H1 (cell line): ENCODE data around the gene FSTL4. TPM values are rescaled to one million over a fixed set of nuclear protein-coding genes. Genes with fewer than 3 reads are reported as not detected.

ENCODE experiments used
- CTCF ChIA-PET: fragments of 300-600 bp; sonication (Branson Sonifier 250); formaldehyde crosslinking; loops from one replicate; lab custom pipeline; 2021; ENCODE audit not compliant: partially characterized antibody; lab: Charles Lee
- POLR2A ChIA-PET: fragments of 300-600 bp; sonication (Branson Sonifier 250); formaldehyde crosslinking; loops from one replicate; lab custom pipeline; 2021; ENCODE audit warnings: inconsistent platforms; ENCODE audit not compliant: partially characterized antibody; lab: Charles Lee
- DNase-seq, 2 experiments: peaks; one replicate each; pipeline versions ENCODE4 v3.0.0 to v3.0.0-alpha.2; 2010 to 2022; ENCODE audit warnings: low spot score in 2 of 2, low read depth in 1 of 2, mixed read lengths in 1 of 2
- FAIRE-seq: peaks from 2 replicates; lab custom pipeline; 2011; peaks lifted over from hg19 to GRCh38; lab: Jason Lieb, UNC
- H2AFZ ChIP-seq: 2 replicates; pipeline ENCODE4 v1.8.1; 2012; ENCODE audit warnings: low read length, inconsistent platforms
- H2AK5ac ChIP-seq: 2 replicates; pipeline ENCODE4 v1.6.1; 2013; ENCODE audit warnings: low read depth, low read length
- H2BK120ac ChIP-seq: replicated peaks from 2 replicates; pipeline ENCODE3; 2013; ENCODE audit warnings: low read depth, low read length, inconsistent platforms
- H2BK12ac ChIP-seq: 2 replicates; pipeline ENCODE4 v1.6.1; 2013; ENCODE audit warnings: low read depth, low read length
- H2BK15ac ChIP-seq: 2 replicates; pipeline ENCODE4 v1.6.1; 2013; ENCODE audit warnings: low read length
- H2BK20ac ChIP-seq: 2 replicates; pipeline ENCODE4 v1.6.1; 2013; ENCODE audit warnings: low read length
- H2BK5ac ChIP-seq: 2 replicates; pipeline ENCODE4 v1.6.1; 2013; ENCODE audit warnings: low read depth, low read length
- H3K14ac ChIP-seq: 2 replicates; pipeline ENCODE4 v1.6.1; 2013; ENCODE audit warnings: inconsistent platforms; ENCODE audit not compliant: insufficient read length
- H3K18ac ChIP-seq: 2 replicates; pipeline ENCODE4 v1.6.1; 2013; ENCODE audit warnings: low read length; ENCODE audit errors: extremely low read depth
- H3K23ac ChIP-seq: 2 replicates; pipeline ENCODE4 v1.6.1; 2013; ENCODE audit warnings: inconsistent platforms; ENCODE audit not compliant: insufficient read length
- H3K23me2 ChIP-seq: 2 replicates; pipeline ENCODE4 v1.6.1; 2013; ENCODE audit warnings: low read depth, low read length
- H3K27ac ChIP-seq: 2 replicates; pipeline ENCODE4 v1.6.1; 2011; ENCODE audit warnings: low read depth, low read length, inconsistent platforms
- H3K27me3 ChIP-seq, 4 experiments: replicated peaks in 1 of 4; 1 replicate in 1 of 4; 2 replicates in 3 of 4; pipeline versions ENCODE4 v1.6.1 to v1.8.1; 2011 to 2013; ENCODE audit warnings: low read length in 3 of 4, mild to moderate bottlenecking in 3 of 4, inconsistent platforms in 2 of 4, mixed read lengths in 2 of 4, moderate library complexity in 1 of 4; ENCODE audit not compliant: control insufficient read depth in 3 of 4, insufficient read depth in 3 of 4; ENCODE audit errors: extremely low read depth in 1 of 4
- H3K36me3 ChIP-seq, 4 experiments: 2 replicates each; pipeline versions ENCODE4 v1.6.1 to v1.8.1; 2011 to 2013; ENCODE audit warnings: mild to moderate bottlenecking in 4 of 4, low read length in 3 of 4, moderate library complexity in 2 of 4, control low read depth in 1 of 4, inconsistent platforms in 1 of 4; ENCODE audit not compliant: insufficient read depth in 4 of 4, control insufficient read depth in 2 of 4
- H3K4ac ChIP-seq: replicated peaks from 2 replicates; pipeline ENCODE3; 2013; ENCODE audit warnings: low read length, low read depth, mixed read lengths, inconsistent platforms; ENCODE audit not compliant: insufficient read length
- H3K4me1 ChIP-seq, 4 experiments: replicated peaks in 1 of 4; 1 replicate in 1 of 4; 2 replicates in 3 of 4; pipeline versions ENCODE4 v1.6.1 to v1.8.1; 2011 to 2013; ENCODE audit warnings: low read length in 3 of 4, inconsistent platforms in 2 of 4, mixed read lengths in 1 of 4; ENCODE audit not compliant: insufficient read depth in 4 of 4, control insufficient read depth in 3 of 4
- H3K4me2 ChIP-seq, 2 experiments: 2 replicates each; pipeline versions ENCODE4 v1.6.1 to v1.8.1; 2011 to 2013; ENCODE audit warnings: low read depth in 2 of 2, low read length in 2 of 2, control low read depth in 1 of 2, inconsistent platforms in 1 of 2, mild to moderate bottlenecking in 1 of 2; ENCODE audit not compliant: insufficient read depth in 1 of 2
- H3K4me3 ChIP-seq, 4 experiments: fragments of 200-600, 300-600 bp in 1 of 4; sonication (generic), shearing (Covaris generic), sonication (Bioruptor Twin) in 1 of 4; 2 replicates each; pipeline versions ENCODE4 v1.5.1 to v1.8.1; 2011 to 2016; ENCODE audit warnings: low read length in 4 of 4, low read depth in 3 of 4, control low read depth in 2 of 4, inconsistent platforms in 2 of 4, mild to moderate bottlenecking in 2 of 4, mixed read lengths in 1 of 4, moderate library complexity in 1 of 4; ENCODE audit not compliant: insufficient read depth in 2 of 4; ENCODE audit errors: extremely low read depth in 1 of 4
- H3K56ac ChIP-seq: replicated peaks from 2 replicates; pipeline ENCODE3; 2013; ENCODE audit warnings: low read depth, mild to moderate bottlenecking, mixed read lengths, low read length, inconsistent platforms; ENCODE audit not compliant: insufficient read length
- H3K79me1 ChIP-seq: 2 replicates; pipeline ENCODE4 v1.6.1; 2013; ENCODE audit warnings: low read depth, low read length, control low read depth
- H3K79me2 ChIP-seq, 2 experiments: 2 replicates each; pipeline versions ENCODE4 v1.6.1 to v1.8.1; 2012 to 2013; ENCODE audit warnings: low read length in 2 of 2, mild to moderate bottlenecking in 2 of 2, inconsistent platforms in 1 of 2; ENCODE audit not compliant: insufficient read depth in 2 of 2, control insufficient read depth in 1 of 2
- H3K9ac ChIP-seq, 4 experiments: replicated peaks in 1 of 4; 1 replicate in 1 of 4; 2 replicates in 3 of 4; pipeline versions ENCODE4 v1.6.1 to v1.8.1; 2011 to 2013; ENCODE audit warnings: low read depth in 3 of 4, low read length in 3 of 4, control low read depth in 2 of 4, mild to moderate bottlenecking in 2 of 4, moderate library complexity in 2 of 4, inconsistent platforms in 1 of 4; ENCODE audit errors: extremely low read depth in 1 of 4
- H3K9me3 ChIP-seq, 2 experiments: 2 replicates each; pipeline versions ENCODE4 v1.6.1 to v1.8.1; 2012 to 2013; ENCODE audit warnings: mild to moderate bottlenecking in 2 of 2, moderate library complexity in 2 of 2, control low read depth in 1 of 2, inconsistent platforms in 1 of 2, low read depth in 1 of 2, low read length in 1 of 2, mixed read lengths in 1 of 2; ENCODE audit not compliant: insufficient read depth in 2 of 2
- H4K20me1 ChIP-seq, 2 experiments: replicated peaks in 1 of 2; 2 replicates each; pipeline versions ENCODE3 to v1.8.1; 2011 to 2013; ENCODE audit warnings: inconsistent platforms in 2 of 2, low read length in 2 of 2, mild to moderate bottlenecking in 1 of 2; ENCODE audit not compliant: insufficient read depth in 2 of 2, control insufficient read depth in 1 of 2
- H4K5ac ChIP-seq: 2 replicates; pipeline ENCODE4 v1.6.1; 2013; ENCODE audit warnings: low read length, low read depth, mixed read lengths, inconsistent platforms; ENCODE audit not compliant: insufficient read length
- H4K8ac ChIP-seq: 2 replicates; pipeline ENCODE4 v1.8.0; 2013; ENCODE audit warnings: mild to moderate bottlenecking, moderate library complexity, low read length, inconsistent platforms; ENCODE audit not compliant: insufficient read depth; ENCODE audit errors: extremely low read depth
- H4K91ac ChIP-seq: replicated peaks from 2 replicates; pipeline ENCODE3; 2013; ENCODE audit warnings: low read length, mixed read lengths, inconsistent platforms; ENCODE audit not compliant: insufficient read length
- POLR2AphosphoS5 ChIP-seq: IDR thresholded peaks from 2 replicates; pipeline ENCODE4 v1.6.1; 2011; ENCODE audit warnings: low read depth, low read length
- RBBP5 ChIP-seq: IDR thresholded peaks from 2 replicates; pipeline ENCODE4 v1.7.1; 2012; ENCODE audit warnings: low read depth, mild to moderate bottlenecking, inconsistent platforms, low read length, moderate library complexity, borderline replicate concordance
- SAP30 ChIP-seq: fragments of 300-600 bp; sonication (generic); IDR thresholded peaks from 2 replicates; pipeline ENCODE4 v1.7.1; 2012; ENCODE audit warnings: low read length, moderate library complexity, mild to moderate bottlenecking, inconsistent platforms; ENCODE audit not compliant: insufficient read depth, insufficient replicate concordance
- SP2 ChIP-seq: IDR thresholded peaks from 2 replicates; pipeline ENCODE4 v1.6.1; 2012; ENCODE audit warnings: mild to moderate bottlenecking, low read length, inconsistent platforms
- SP4 ChIP-seq: IDR thresholded peaks from 2 replicates; pipeline ENCODE4 v1.6.1; 2012; ENCODE audit warnings: low read length, inconsistent platforms
- USF2 ChIP-seq: IDR thresholded peaks from 2 replicates; pipeline ENCODE4 v1.6.1; 2011; ENCODE audit warnings: low read length, improper control_type of control experiment
- WGBS, 2 experiments: shearing (Covaris generic) in 1 of 2; methylation state at CpG; one replicate each; pipeline versions ENCODE4 v1.1.6 to v1.1.7; 2013 to 2015; ENCODE audit warnings: low lambda C conversion rate in 2 of 2, mixed read lengths in 2 of 2, inconsistent platforms in 1 of 2, low coverage in 1 of 2, missing lambda C conversion rate in 1 of 2; ENCODE audit not compliant: insufficient replicate concordance in 2 of 2, insufficient coverage in 1 of 2, insufficient read length in 1 of 2; ENCODE audit errors: extremely low coverage in 1 of 2, missing lambda C conversion rate in 1 of 2; 5-methylcytosine and 5-hydroxymethylcytosine counted together
- polyA plus RNA-seq, 7 experiments: library from polyadenylated mRNA; depleted of rRNA in 3 of 7; stranded (reverse) in 5 of 7; unstranded in 2 of 7; fragments of >200 nt in 5 of 7; fragments of 200-250 nt in 2 of 7; gene quantifications; 1 replicate in 5 of 7; 2 replicates in 1 of 7; 4 replicates in 1 of 7; pipeline versions ENCODE4 v1.2.1 to v1.2.3, GENCODE V29; 2011 to 2013; ENCODE audit warnings: missing spikeins in 2 of 7, mixed read lengths in 2 of 7
- total RNA-seq: library from RNA; stranded (reverse); fragmentation: NEBNext Ultra II Directional; extraction: Animal tissue kit (Norgen Biotek cat#: 25700); gene quantifications from 2 replicates; pipeline ENCODE4 v1.2.1, GENCODE V29; 2021
- TF ChIP-seq, protein P1 (sequence below): IDR thresholded peaks from 2 replicates; pipeline ENCODE4 v1.6.1; 2012; ENCODE audit warnings: inconsistent platforms

Gene FSTL4
- total and polyA plus RNA-seq, 2 of the 8 experiments (the other 6 are each of a cell fraction or from before 2014, with no cell fraction given) = 3.1 to 4.1 TPM

- Histone ChIP-seq H2AFZ (no peak overlapping the region), H3K18ac (no peak overlapping the region), H3K36me3 (no peaks in the 10 kb centered on the region), H4K20me1 (no peaks in the 10 kb centered on the region), H4K5ac (no peak overlapping the region), H3K4me1 (peaks cover 3 to 26% (median 4%) of the 10 kb centered on the region in 4 experiments; a peak in 6 of 7 replicates), H3K14ac (no peak overlapping the region), H2BK20ac (no peak overlapping the region), H2BK120ac (no peak overlapping the region), H3K27ac (no peak overlapping the region), H3K9me3 (no peaks in the 10 kb centered on the region), H2BK12ac (no peak overlapping the region), H3K23me2 (no peaks in the 10 kb centered on the region; the same call in 1 of the 2 replicates), H3K23ac (no peak overlapping the region), H3K56ac (no peak overlapping the region), H4K91ac (no peak overlapping the region), H3K27me3 (no peaks in the 10 kb centered on the region), H3K4me3 (no peak overlapping the region), H3K4me2 (no peak overlapping the region), H3K9ac (no peak overlapping the region), H3K4ac (no peak overlapping the region), H3K79me2 (no peaks in the 10 kb centered on the region), H2BK5ac (no peak overlapping the region), H3K79me1 (no peaks in the 10 kb centered on the region), H2AK5ac (no peak overlapping the region), H2BK15ac (no peak overlapping the region), H4K8ac (no peak overlapping the region)
- WGBS, 2 experiments = 73% methylated on average over 2 of the region's 2 CpGs; no CpG with 5 or more reads in 1 of the 2 experiments
- DNase-seq = no peak
- ChIA-PET POLR2A (no interaction called here), CTCF (interaction anchor here (0.9 to 1.1 kb wide), 3 partner anchors 10 to 97 kb away, joined by 3 to 4 read pairs (median 3); no protein-coding TSS in a partner anchor)
- TF ChIP-seq, protein P1, sequence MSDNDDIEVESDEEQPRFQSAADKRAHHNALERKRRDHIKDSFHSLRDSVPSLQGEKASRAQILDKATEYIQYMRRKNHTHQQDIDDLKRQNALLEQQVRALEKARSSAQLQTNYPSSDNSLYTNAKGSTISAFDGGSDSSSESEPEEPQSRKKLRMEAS = no peak
- no peak for TF ChIP-seq USF2
- no peak for TF ChIP-seq RBBP5
- no peak for TF ChIP-seq SP4
- no peak for TF ChIP-seq SAP30
- no peak for TF ChIP-seq POLR2AphosphoS5
- no peak for TF ChIP-seq SP2
- FAIRE-seq = no peak
These were observed 268.1 kb downstream of the FSTL4 start for GRCh38 chr5:133344266-133344665.
